ENCODE measurements around the gene GPC1.

The GPC1 gene

GRCh38 chr2:240452462-240453256 lies 17.2 kb downstream of the GPC1 start:
- Histone ChIP-seq H3K4me1 (ENCODE audit: control extremely low read depth in 1 of 4, control insufficient read depth in 4 of 4, insufficient read depth in 4 of 4, low read length in 3 of 4) (peaks cover 0 to 21% (median 10%) of the 10 kb centered on the region in 4 experiments), H3K36me3 (ENCODE audit: control insufficient read depth in 4 of 4, insufficient read depth in 4 of 4, low read length in 3 of 4) (no peaks in the 10 kb centered on the region), H3K27me3 (replicated peaks in 2 of 5; ENCODE audit: control insufficient read depth in 4 of 5, insufficient read depth in 5 of 5, low read length in 4 of 5) (peaks cover 0 to 88% (median 36%) of the 10 kb centered on the region in 5 experiments), H3K9me3 (ENCODE audit: control extremely low read depth in 1 of 5, control insufficient read depth in 4 of 5, insufficient read depth in 2 of 5, low read depth in 1 of 5, low read length in 4 of 5) (no peaks in the 10 kb centered on the region), H3K27ac (ENCODE audit: insufficient read depth in 1 of 2, low read depth in 1 of 2, low read length in 2 of 2, poor library complexity in 1 of 2, severe bottlenecking in 2 of 2) (no peak overlapping the region), H3K4me3 (ENCODE audit: control insufficient read depth in 1 of 7, extremely low read depth in 1 of 7, insufficient read depth in 4 of 7, low read depth in 2 of 7, low read length in 6 of 7) (peak overlapping the region in 5 of 7 experiments; percentile 16 to 59 (median 51))
- 0% methylated on average over 80 of the region's 103 CpGs for WGBS (ENCODE audit: insufficient coverage)
- POLR2A ChIA-PET: no interaction called here
- CTCF ChIA-PET: no interaction called here
- peak in 2 of 3 donors; percentile 23 to 39 for DNase-seq

- CTCF ChIA-PET: no interaction called here
- WGBS (ENCODE audit: insufficient coverage): 1% methylated on average over 52 of the region's 81 CpGs
- Histone ChIP-seq H3K27me3 (replicated peaks in 2 of 5; ENCODE audit: control insufficient read depth in 4 of 5, insufficient read depth in 5 of 5, low read length in 4 of 5) (peaks cover 0 to 87% (median 39%) of the 10 kb centered on the region in 5 experiments), H3K27ac (ENCODE audit: insufficient read depth in 1 of 2, low read depth in 1 of 2, low read length in 2 of 2, poor library complexity in 1 of 2, severe bottlenecking in 2 of 2) (no peak overlapping the region), H3K36me3 (ENCODE audit: control insufficient read depth in 4 of 4, insufficient read depth in 4 of 4, low read length in 3 of 4) (no peaks in the 10 kb centered on the region), H3K4me1 (ENCODE audit: control extremely low read depth in 1 of 4, control insufficient read depth in 4 of 4, insufficient read depth in 4 of 4, low read length in 3 of 4) (peaks cover 0 to 21% (median 10%) of the 10 kb centered on the region in 4 experiments), H3K9me3 (ENCODE audit: control extremely low read depth in 1 of 5, control insufficient read depth in 4 of 5, insufficient read depth in 2 of 5, low read depth in 1 of 5, low read length in 4 of 5) (no peaks in the 10 kb centered on the region), H3K4me3 (ENCODE audit: control insufficient read depth in 1 of 7, extremely low read depth in 1 of 7, insufficient read depth in 4 of 7, low read depth in 2 of 7, low read length in 6 of 7) (peak overlapping the region in 2 of 7 experiments; percentile 19 to 26)
- POLR2A ChIA-PET: no interaction called here
- peak in 1 of 3 donors; percentile 18 for DNase-seq
Observed at GRCh38 chr2:240453461-240454105, 18.1 kb downstream of the GPC1 start.

- H3K27me3 ChIP-seq (replicated peaks in 2 of 5; ENCODE audit: control insufficient read depth in 4 of 5, insufficient read depth in 5 of 5, low read length in 4 of 5): peaks cover 0 to 87% (median 39%) of the 10 kb centered on the region in 5 experiments
- H3K4me1 ChIP-seq (ENCODE audit: control extremely low read depth in 1 of 4, control insufficient read depth in 4 of 4, insufficient read depth in 4 of 4, low read length in 3 of 4): peaks cover 0 to 21% (median 10%) of the 10 kb centered on the region in 4 experiments
Observed at GRCh38 chr2:240454106-240454901, 18.8 kb downstream of the GPC1 start.

GRCh38 chr2:240455272-240455646 lies 19.8 kb downstream of the GPC1 start:
- Histone ChIP-seq H3K36me3 (ENCODE audit: control insufficient read depth in 4 of 4, insufficient read depth in 4 of 4, low read length in 3 of 4) (no peaks in the 10 kb centered on the region), H3K27ac (ENCODE audit: insufficient read depth in 1 of 2, low read depth in 1 of 2, low read length in 2 of 2, poor library complexity in 1 of 2, severe bottlenecking in 2 of 2) (no peak overlapping the region), H3K9me3 (ENCODE audit: control extremely low read depth in 1 of 5, control insufficient read depth in 4 of 5, insufficient read depth in 2 of 5, low read depth in 1 of 5, low read length in 4 of 5) (no peaks in the 10 kb centered on the region), H3K4me3 (ENCODE audit: control insufficient read depth in 1 of 7, extremely low read depth in 1 of 7, insufficient read depth in 4 of 7, low read depth in 2 of 7, low read length in 6 of 7) (no peak overlapping the region), H3K27me3 (replicated peaks in 2 of 5; ENCODE audit: control insufficient read depth in 4 of 5, insufficient read depth in 5 of 5, low read length in 4 of 5) (peaks cover 0 to 77% (median 38%) of the 10 kb centered on the region in 5 experiments), H3K4me1 (ENCODE audit: control extremely low read depth in 1 of 4, control insufficient read depth in 4 of 4, insufficient read depth in 4 of 4, low read length in 3 of 4) (peaks cover 0 to 21% (median 10%) of the 10 kb centered on the region in 4 experiments)
- ChIA-PET CTCF (no interaction called here), POLR2A (no interaction called here)
- 8% methylated on average over 6 of the region's 7 CpGs for WGBS (ENCODE audit: insufficient coverage)
- DNase-seq: no peak

More at GRCh38 chr2:240454106-240454901, 18.8 kb downstream of the GPC1 start:
- ChIA-PET CTCF (no interaction called here), POLR2A (no interaction called here)
- DNase-seq: peak in 1 of 3 donors; percentile 24
- 11% methylated on average over 34 of the region's 35 CpGs for whole genome bisulfite sequencing (ENCODE audit: insufficient coverage)
- H3K9me3 ChIP-seq (ENCODE audit: control extremely low read depth in 1 of 5, control insufficient read depth in 4 of 5, insufficient read depth in 2 of 5, low read depth in 1 of 5, low read length in 4 of 5): no peaks in the 10 kb centered on the region
- H3K27ac ChIP-seq (ENCODE audit: insufficient read depth in 1 of 2, low read depth in 1 of 2, low read length in 2 of 2, poor library complexity in 1 of 2, severe bottlenecking in 2 of 2): no peak overlapping the region
- no peaks in the 10 kb centered on the region for H3K36me3 ChIP-seq (ENCODE audit: control insufficient read depth in 4 of 4, insufficient read depth in 4 of 4, low read length in 3 of 4)
- no peak overlapping the region for H3K4me3 ChIP-seq (ENCODE audit: control insufficient read depth in 1 of 7, extremely low read depth in 1 of 7, insufficient read depth in 4 of 7, low read depth in 2 of 7, low read length in 6 of 7)

GRCh38 chr2:240455647-240456446 lies 20.4 kb downstream of the GPC1 start:
- Histone ChIP-seq H3K27me3 (replicated peaks in 2 of 5; ENCODE audit: control insufficient read depth in 4 of 5, insufficient read depth in 5 of 5, low read length in 4 of 5) (peaks cover 0 to 71% (median 34%) of the 10 kb centered on the region in 5 experiments), H3K4me1 (ENCODE audit: control extremely low read depth in 1 of 4, control insufficient read depth in 4 of 4, insufficient read depth in 4 of 4, low read length in 3 of 4) (peaks cover 0 to 21% (median 10%) of the 10 kb centered on the region in 4 experiments), H3K4me3 (ENCODE audit: control insufficient read depth in 1 of 7, extremely low read depth in 1 of 7, insufficient read depth in 4 of 7, low read depth in 2 of 7, low read length in 6 of 7) (no peak overlapping the region), H3K36me3 (ENCODE audit: control insufficient read depth in 4 of 4, insufficient read depth in 4 of 4, low read length in 3 of 4) (no peaks in the 10 kb centered on the region), H3K27ac (ENCODE audit: insufficient read depth in 1 of 2, low read depth in 1 of 2, low read length in 2 of 2, poor library complexity in 1 of 2, severe bottlenecking in 2 of 2) (no peak overlapping the region), H3K9me3 (ENCODE audit: control extremely low read depth in 1 of 5, control insufficient read depth in 4 of 5, insufficient read depth in 2 of 5, low read depth in 1 of 5, low read length in 4 of 5) (no peaks in the 10 kb centered on the region)
- POLR2A ChIA-PET: interaction anchor here (0.5 kb wide), 1 partner anchor 21 kb away, joined by 3 read pairs; no protein-coding TSS in a partner anchor
- no peak for DNase-seq
- WGBS (ENCODE audit: insufficient coverage): 4% methylated on average over 30 of the region's 55 CpGs
- CTCF ChIA-PET: interaction anchor here (1.6 kb wide), 1 partner anchor 17 kb away, joined by 3 read pairs; no protein-coding TSS in a partner anchor

GRCh38 chr2:240456447-240457222 lies 21.2 kb downstream of the GPC1 start:
- WGBS (ENCODE audit: insufficient coverage): 79% methylated on average over 14 of the region's 17 CpGs
- H3K27me3 ChIP-seq (replicated peaks in 2 of 5; ENCODE audit: control insufficient read depth in 4 of 5, insufficient read depth in 5 of 5, low read length in 4 of 5): peaks cover 0 to 64% (median 28%) of the 10 kb centered on the region in 5 experiments
- CTCF ChIA-PET: interaction anchor here (1.6 kb wide), 1 partner anchor 18 kb away, joined by 3 read pairs; no protein-coding TSS in a partner anchor
- H3K27ac ChIP-seq (ENCODE audit: insufficient read depth in 1 of 2, low read depth in 1 of 2, low read length in 2 of 2, poor library complexity in 1 of 2, severe bottlenecking in 2 of 2): no peak overlapping the region
- H3K4me1 ChIP-seq (ENCODE audit: control extremely low read depth in 1 of 4, control insufficient read depth in 4 of 4, insufficient read depth in 4 of 4, low read length in 3 of 4): peaks cover 0 to 21% (median 10%) of the 10 kb centered on the region in 4 experiments
- H3K4me3 ChIP-seq (ENCODE audit: control insufficient read depth in 1 of 7, extremely low read depth in 1 of 7, insufficient read depth in 4 of 7, low read depth in 2 of 7, low read length in 6 of 7): no peak overlapping the region
- no peak for DNase-seq
- POLR2A ChIA-PET: no interaction called here
- H3K9me3 ChIP-seq (ENCODE audit: control extremely low read depth in 1 of 5, control insufficient read depth in 4 of 5, insufficient read depth in 2 of 5, low read depth in 1 of 5, low read length in 4 of 5): no peaks in the 10 kb centered on the region
- H3K36me3 ChIP-seq (ENCODE audit: control insufficient read depth in 4 of 4, insufficient read depth in 4 of 4, low read length in 3 of 4): no peaks in the 10 kb centered on the region

All from common myeloid progenitor, CD34-positive (primary cell).